Measurements from ENCODE around the gene SOX6.
"Not testable (repeated sequence)": the region's sequence is repeated elsewhere in the genome, so short reads cannot be mapped to it uniquely, and the experiment has no call there.

The SOX6 gene

GRCh38 chr11:16356057-16356760 is at the start of gene SOX6:
TSS of gene SOX6 (minus strand) at chr11:16356546. CDS start at chr11:16341248, 15,298 bp downstream.
- intact Hi-C loops (cut with DNase I): loop anchor here (5.0 kb wide), 1 partner anchor 51 kb away; no protein-coding TSS in a partner anchor
- DNase-seq: no peak

- DNase-seq: no peak
- intact Hi-C loops (cut with DNase I): loop anchor here (5.0 kb wide), 2 partner anchors 48 to 207 kb away; partner anchors contain the start of gene SOX6
Measured at GRCh38 chr11:16404781-16405285, 48.5 kb upstream of the SOX6 start.

GRCh38 chr11:16403851-16404250 is 47.5 kb upstream of the SOX6 start:
- no peak for DNase-seq
- intact Hi-C loops (cut with DNase I): loop anchor here (5.0 kb wide), 1 partner anchor 208 kb away; no protein-coding TSS in a partner anchor

- intact Hi-C loops (cut with DNase I): loop anchor here (5.0 kb wide), 1 partner anchor 209 kb away; no protein-coding TSS in a partner anchor
- DNase-seq: no peak
Measured at GRCh38 chr11:16403448-16403803, 47.1 kb upstream of the SOX6 start.

GRCh38 chr11:16402654-16403447 is 46.5 kb upstream of the SOX6 start:
- intact Hi-C loops (cut with DNase I): loop anchor here (5.0 kb wide), 1 partner anchor 209 kb away; no protein-coding TSS in a partner anchor

GRCh38 chr11:16397390-16397789 is 41.0 kb upstream of the SOX6 start:
- no peak for DNase-seq
- intact Hi-C loops (cut with DNase I): no loop called here

More at GRCh38 chr11:16402654-16403447, 46.5 kb upstream of the SOX6 start:
- DNase-seq: peak in 4 of 10 donors; percentile 18 to 63 (median 38)

- DNase-seq: no peak
- intact Hi-C loops (cut with DNase I): no loop called here
Measured at GRCh38 chr11:16395601-16396000, 39.3 kb upstream of the SOX6 start.

- intact Hi-C loops (cut with DNase I): no loop called here
Measured at GRCh38 chr11:16394947-16395346, 38.6 kb upstream of the SOX6 start.

GRCh38 chr11:16393340-16393739 is 37.0 kb upstream of the SOX6 start:
- no peak for DNase-seq
- intact Hi-C loops (cut with DNase I): no loop called here

More at GRCh38 chr11:16394947-16395346, 38.6 kb upstream of the SOX6 start:
- no peak for DNase-seq

GRCh38 chr11:16392616-16393015 is 36.3 kb upstream of the SOX6 start:
- no peak for DNase-seq

GRCh38 chr11:16390826-16391225 is 34.5 kb upstream of the SOX6 start:
- DNase-seq; intact Hi-C loops (cut with DNase I): not testable (repeated sequence)

More at GRCh38 chr11:16392616-16393015, 36.3 kb upstream of the SOX6 start:
- intact Hi-C loops (cut with DNase I): no loop called here

- intact Hi-C loops (cut with DNase I): no loop called here
Measured at GRCh38 chr11:16385099-16385498, 28.8 kb upstream of the SOX6 start.

GRCh38 chr11:16382638-16383380 is 26.5 kb upstream of the SOX6 start:
- intact Hi-C loops (cut with DNase I): no loop called here
- DNase-seq: no peak

More at GRCh38 chr11:16385099-16385498, 28.8 kb upstream of the SOX6 start:
- no peak for DNase-seq

- intact Hi-C loops (cut with DNase I): no loop called here
- DNase-seq: no peak
Measured at GRCh38 chr11:16382186-16382585, 25.8 kb upstream of the SOX6 start.

- intact Hi-C loops (cut with DNase I): no loop called here
- DNase-seq: no peak
Measured at GRCh38 chr11:16380941-16381568, 24.7 kb upstream of the SOX6 start.

GRCh38 chr11:16378906-16379305 is 22.6 kb upstream of the SOX6 start:
- DNase-seq: peak in 1 of 10 donors; percentile 42
- intact Hi-C loops (cut with DNase I): no loop called here

GRCh38 chr11:16377746-16378145 is 21.4 kb upstream of the SOX6 start:
- no peak for DNase-seq
- intact Hi-C loops (cut with DNase I): no loop called here

- intact Hi-C loops (cut with DNase I); DNase-seq: not testable (repeated sequence)
Measured at GRCh38 chr11:16375664-16376063, 19.3 kb upstream of the SOX6 start.

GRCh38 chr11:16373768-16374167 is 17.4 kb upstream of the SOX6 start:
- intact Hi-C loops (cut with DNase I): no loop called here
- DNase-seq: no peak

GRCh38 chr11:16372355-16372754 is 16.0 kb upstream of the SOX6 start:
- DNase-seq: no peak
- intact Hi-C loops (cut with DNase I): no loop called here
